ENCODE data around the gene IGSF23. TPM values are rescaled to one million over a fixed set of nuclear protein-coding genes. Genes with fewer than 3 reads are reported as not detected.
"Not testable (repeated sequence)": the region's sequence is repeated elsewhere in the genome, so short reads cannot be mapped to it uniquely, and the experiment has no call there.

Gene IGSF23
- polyA plus RNA-seq, 4 donors: 0.55 to 1.7 (median 1.0) TPM

- DNase-seq (ENCODE audit: low read depth in 4 of 4, low spot score in 3 of 4): peak in 2 of 4 donors; percentile 25 to 41
Observed at GRCh38 chr19:44608391-44608821, 5.0 kb upstream of the IGSF23 start.

- no peak for DNase-seq (ENCODE audit: low read depth in 4 of 4, low spot score in 3 of 4)
Observed at GRCh38 chr19:44609219-44609618, 4.1 kb upstream of the IGSF23 start.

GRCh38 chr19:44610497-44610896 is 2.9 kb upstream of the IGSF23 start:
- DNase-seq (ENCODE audit: low read depth in 4 of 4, low spot score in 3 of 4): not testable (repeated sequence)

- no peak for DNase-seq (ENCODE audit: low read depth in 4 of 4, low spot score in 3 of 4)
Observed at GRCh38 chr19:44611812-44612295, 1.5 kb upstream of the IGSF23 start.

- no peak for DNase-seq (ENCODE audit: low read depth in 4 of 4, low spot score in 3 of 4)
Observed at GRCh38 chr19:44614313-44614712, 950 bp downstream of the IGSF23 start.

GRCh38 chr19:44615863-44616247 is 2.5 kb downstream of the IGSF23 start:
- no peak for DNase-seq (ENCODE audit: low read depth in 4 of 4, low spot score in 3 of 4)

GRCh38 chr19:44617110-44617880 is 3.9 kb downstream of the IGSF23 start:
- no peak for DNase-seq (ENCODE audit: low read depth in 4 of 4, low spot score in 3 of 4)

GRCh38 chr19:44618640-44619357 is 5.4 kb downstream of the IGSF23 start:
- DNase-seq (ENCODE audit: low read depth in 4 of 4, low spot score in 3 of 4): no peak

- DNase-seq (ENCODE audit: low read depth in 4 of 4, low spot score in 3 of 4): no peak
Observed at GRCh38 chr19:44620667-44621066, 7.3 kb downstream of the IGSF23 start.

- no peak for DNase-seq (ENCODE audit: low read depth in 4 of 4, low spot score in 3 of 4)
Observed at GRCh38 chr19:44621367-44621766, 8.0 kb downstream of the IGSF23 start.

GRCh38 chr19:44623080-44623479 is 9.7 kb downstream of the IGSF23 start:
- no peak for DNase-seq (ENCODE audit: low read depth in 4 of 4, low spot score in 3 of 4)

- DNase-seq (ENCODE audit: low read depth in 4 of 4, low spot score in 3 of 4): no peak
Observed at GRCh38 chr19:44623626-44624025, 10.3 kb downstream of the IGSF23 start.

- no peak for DNase-seq (ENCODE audit: low read depth in 4 of 4, low spot score in 3 of 4)
Observed at GRCh38 chr19:44624840-44625354, 11.5 kb downstream of the IGSF23 start.

GRCh38 chr19:44625637-44626036 is 12.3 kb downstream of the IGSF23 start:
- DNase-seq (ENCODE audit: low read depth in 4 of 4, low spot score in 3 of 4): not testable (repeated sequence)

- DNase-seq (ENCODE audit: low read depth in 4 of 4, low spot score in 3 of 4): no peak
Observed at GRCh38 chr19:44626048-44626624, 12.8 kb downstream of the IGSF23 start.

- no peak for DNase-seq (ENCODE audit: low read depth in 4 of 4, low spot score in 3 of 4)
Observed at GRCh38 chr19:44627631-44628030, 14.3 kb downstream of the IGSF23 start.

- DNase-seq (ENCODE audit: low read depth in 4 of 4, low spot score in 3 of 4): no peak
Observed at GRCh38 chr19:44628793-44629192, 15.4 kb downstream of the IGSF23 start.

- DNase-seq (ENCODE audit: low read depth in 4 of 4, low spot score in 3 of 4): not testable (repeated sequence)
Observed at GRCh38 chr19:44631611-44632010, 18.2 kb downstream of the IGSF23 start.

GRCh38 chr19:44634058-44634457 is 20.7 kb downstream of the IGSF23 start:
- not testable (repeated sequence) for DNase-seq (ENCODE audit: low read depth in 4 of 4, low spot score in 3 of 4)

- no peak for DNase-seq (ENCODE audit: low read depth in 4 of 4, low spot score in 3 of 4)
Observed at GRCh38 chr19:44634785-44635184, 21.4 kb downstream of the IGSF23 start.

All from right renal pelvis (tissue), 4 donors.